22Rv1 (cell line): ENCODE data around the gene FAM163B.

Experiments
- ZFX ChIP-seq: fragments of 450-650 bp; IDR thresholded peaks from 2 replicates; pipeline ENCODE4 v1.6.1; 2017; ENCODE audit warnings: antibody characterized with exemption, borderline replicate concordance
- TF ChIP-seq, protein P1 (sequence below): fragments of 450-650 bp; IDR thresholded peaks from 2 replicates; pipeline ENCODE4 v1.5.1; 2017; ENCODE audit warnings: mild to moderate bottlenecking

DNA sequence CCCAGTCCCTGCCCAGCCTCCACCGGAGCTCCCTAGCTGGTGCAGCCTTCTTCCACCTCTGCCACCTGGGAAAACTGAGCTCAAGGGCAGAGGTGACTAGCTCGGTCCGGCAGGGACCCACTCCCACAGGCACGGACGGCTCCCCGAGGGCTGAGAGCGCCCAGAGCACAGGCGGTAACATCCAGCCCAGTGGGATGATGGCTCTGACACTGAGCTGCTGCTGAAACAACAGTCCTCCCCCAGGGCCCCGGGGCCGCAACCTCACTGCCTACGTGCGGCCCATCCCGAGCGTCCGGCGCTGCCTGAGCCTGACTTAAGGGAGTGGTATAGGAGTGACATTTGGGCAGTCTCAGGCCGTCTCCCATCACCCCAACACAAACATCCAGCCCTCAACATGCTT is 3.7 kb downstream of the FAM163B start:
- TF ChIP-seq, protein P1, sequence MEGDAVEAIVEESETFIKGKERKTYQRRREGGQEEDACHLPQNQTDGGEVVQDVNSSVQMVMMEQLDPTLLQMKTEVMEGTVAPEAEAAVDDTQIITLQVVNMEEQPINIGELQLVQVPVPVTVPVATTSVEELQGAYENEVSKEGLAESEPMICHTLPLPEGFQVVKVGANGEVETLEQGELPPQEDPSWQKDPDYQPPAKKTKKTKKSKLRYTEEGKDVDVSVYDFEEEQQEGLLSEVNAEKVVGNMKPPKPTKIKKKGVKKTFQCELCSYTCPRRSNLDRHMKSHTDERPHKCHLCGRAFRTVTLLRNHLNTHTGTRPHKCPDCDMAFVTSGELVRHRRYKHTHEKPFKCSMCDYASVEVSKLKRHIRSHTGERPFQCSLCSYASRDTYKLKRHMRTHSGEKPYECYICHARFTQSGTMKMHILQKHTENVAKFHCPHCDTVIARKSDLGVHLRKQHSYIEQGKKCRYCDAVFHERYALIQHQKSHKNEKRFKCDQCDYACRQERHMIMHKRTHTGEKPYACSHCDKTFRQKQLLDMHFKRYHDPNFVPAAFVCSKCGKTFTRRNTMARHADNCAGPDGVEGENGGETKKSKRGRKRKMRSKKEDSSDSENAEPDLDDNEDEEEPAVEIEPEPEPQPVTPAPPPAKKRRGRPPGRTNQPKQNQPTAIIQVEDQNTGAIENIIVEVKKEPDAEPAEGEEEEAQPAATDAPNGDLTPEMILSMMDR = no peak
- no peak for TF ChIP-seq ZFX
